MCF 10A (cell line): Measurements from ENCODE around the gene AATK. TPM values are rescaled to one million over a fixed set of nuclear protein-coding genes. Genes with fewer than 3 reads are reported as not detected.

Experiments
- BruUV-seq: library from RNA; stranded (reverse); fragments of 400-500 nt; replicated peaks from 2 replicates; lab custom pipeline; 2021; lab: Mats Ljungman, UMichigan
- CTCF ChIA-PET: fragments of 300-600 bp; sonication (Branson Sonifier 250); formaldehyde crosslinking; extraction: SDS; loops from one replicate; lab custom pipeline; 2021; ENCODE audit warnings: antibody characterized with exemption, inconsistent platforms; lab: Yijun Ruan, JAX
- POLR2A ChIA-PET: fragments of 300-600, 350-650 bp; sonication (Branson Sonifier 250); formaldehyde crosslinking; extraction: SDS; loops from one replicate; lab custom pipeline; 2020; ENCODE audit warnings: antibody characterized with exemption, inconsistent platforms; lab: Yijun Ruan, JAX
- DNase-seq: peaks from one replicate; pipeline ENCODE4 v3.0.0-alpha.2; 2018; ENCODE audit not compliant: unreplicated experiment
- H3K27ac Mint-ChIP-seq: one replicate; pipeline ENCODE4 v1.8.0; 2022; ENCODE audit warnings: mild to moderate bottlenecking, low read depth, mixed read lengths; ENCODE audit not compliant: unreplicated experiment
- H3K27me3 Mint-ChIP-seq: one replicate; pipeline ENCODE4 v1.8.0; 2022; ENCODE audit warnings: mixed read lengths; ENCODE audit not compliant: insufficient read depth, unreplicated experiment
- H3K36me3 Mint-ChIP-seq: one replicate; pipeline ENCODE4 v1.8.0; 2022; ENCODE audit warnings: mild to moderate bottlenecking, moderate library complexity, mixed read lengths; ENCODE audit not compliant: insufficient read depth, unreplicated experiment
- H3K4me1 Mint-ChIP-seq: one replicate; pipeline ENCODE4 v1.8.0; 2022; ENCODE audit warnings: mixed read lengths; ENCODE audit not compliant: insufficient read depth, unreplicated experiment
- H3K4me3 Mint-ChIP-seq: one replicate; pipeline ENCODE4 v1.8.0; 2022; ENCODE audit warnings: mild to moderate bottlenecking, moderate library complexity, mixed read lengths; ENCODE audit not compliant: unreplicated experiment
- H3K9me3 Mint-ChIP-seq: one replicate; pipeline ENCODE4 v1.8.0; 2022; ENCODE audit warnings: mixed read lengths; ENCODE audit not compliant: unreplicated experiment
- intact Hi-C: fragments of 100-400 bp; cut with micrococcal nuclease; formaldehyde crosslinking; loops from 2 replicates; pipeline ENCODE4 v1.14.1; 2022
- total RNA-seq: library from RNA; stranded (reverse); gene quantifications from 2 replicates; pipeline ENCODE4 v1.2.3, GENCODE V29; 2022
- TF ChIP-seq, protein P1 (sequence below): fragments of 200-600 bp; IDR thresholded peaks from one replicate; pipeline ENCODE4 v1.8.0; 2022; ENCODE audit warnings: antibody characterized with exemption, mild to moderate bottlenecking; ENCODE audit not compliant: unreplicated experiment

The AATK gene
- total RNA-seq, 1 experiment from 2014 or later, result 1.4 TPM

DNA sequence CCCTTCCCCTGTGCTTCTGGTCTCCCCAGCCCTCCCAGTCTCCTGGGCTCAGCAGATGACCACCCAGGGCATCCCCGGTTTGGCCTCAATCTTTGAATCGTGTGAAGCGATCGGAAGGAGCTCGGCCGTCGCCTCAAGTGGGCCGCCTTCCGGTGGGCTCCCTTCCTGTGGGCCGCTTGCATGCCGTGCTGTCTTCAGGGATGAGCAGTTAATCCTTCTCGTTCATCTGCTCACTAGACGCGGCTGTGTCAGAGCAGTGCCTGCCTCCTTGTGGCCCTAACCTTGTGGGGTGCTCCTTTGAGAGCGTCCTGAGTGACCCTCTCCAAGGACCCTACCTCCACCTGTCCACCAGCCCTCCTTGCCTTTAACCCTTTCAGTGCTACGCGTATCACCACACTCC lies 90.7 kb downstream of the AATK start:
- CTCF ChIA-PET, result interaction anchor here (0.6 kb wide), 1 partner anchor 104 kb away, joined by 3 read pairs; no protein-coding TSS in a partner anchor
- intact Hi-C loops, result no loop called here
- H3K4me1 Mint-ChIP-seq, result peaks cover 32% of the 10 kb centered on the region
- H3K27me3 Mint-ChIP-seq, result no peaks in the 10 kb centered on the region
- H3K9me3 Mint-ChIP-seq, result no peaks in the 10 kb centered on the region
- no TSS peak for BruUV-seq
- peak overlapping the region; percentile 57 for H3K27ac Mint-ChIP-seq
- peaks cover 72% of the 10 kb centered on the region for H3K36me3 Mint-ChIP-seq
- DNase-seq, result no peak
- TF ChIP-seq, protein P1, sequence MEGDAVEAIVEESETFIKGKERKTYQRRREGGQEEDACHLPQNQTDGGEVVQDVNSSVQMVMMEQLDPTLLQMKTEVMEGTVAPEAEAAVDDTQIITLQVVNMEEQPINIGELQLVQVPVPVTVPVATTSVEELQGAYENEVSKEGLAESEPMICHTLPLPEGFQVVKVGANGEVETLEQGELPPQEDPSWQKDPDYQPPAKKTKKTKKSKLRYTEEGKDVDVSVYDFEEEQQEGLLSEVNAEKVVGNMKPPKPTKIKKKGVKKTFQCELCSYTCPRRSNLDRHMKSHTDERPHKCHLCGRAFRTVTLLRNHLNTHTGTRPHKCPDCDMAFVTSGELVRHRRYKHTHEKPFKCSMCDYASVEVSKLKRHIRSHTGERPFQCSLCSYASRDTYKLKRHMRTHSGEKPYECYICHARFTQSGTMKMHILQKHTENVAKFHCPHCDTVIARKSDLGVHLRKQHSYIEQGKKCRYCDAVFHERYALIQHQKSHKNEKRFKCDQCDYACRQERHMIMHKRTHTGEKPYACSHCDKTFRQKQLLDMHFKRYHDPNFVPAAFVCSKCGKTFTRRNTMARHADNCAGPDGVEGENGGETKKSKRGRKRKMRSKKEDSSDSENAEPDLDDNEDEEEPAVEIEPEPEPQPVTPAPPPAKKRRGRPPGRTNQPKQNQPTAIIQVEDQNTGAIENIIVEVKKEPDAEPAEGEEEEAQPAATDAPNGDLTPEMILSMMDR, result no peak
- H3K4me3 Mint-ChIP-seq, result no peak overlapping the region
- POLR2A ChIA-PET, result interaction anchor here (2.1 kb wide), 1 partner anchor 18 kb away, joined by 4 read pairs; no protein-coding TSS in a partner anchor

DNA sequence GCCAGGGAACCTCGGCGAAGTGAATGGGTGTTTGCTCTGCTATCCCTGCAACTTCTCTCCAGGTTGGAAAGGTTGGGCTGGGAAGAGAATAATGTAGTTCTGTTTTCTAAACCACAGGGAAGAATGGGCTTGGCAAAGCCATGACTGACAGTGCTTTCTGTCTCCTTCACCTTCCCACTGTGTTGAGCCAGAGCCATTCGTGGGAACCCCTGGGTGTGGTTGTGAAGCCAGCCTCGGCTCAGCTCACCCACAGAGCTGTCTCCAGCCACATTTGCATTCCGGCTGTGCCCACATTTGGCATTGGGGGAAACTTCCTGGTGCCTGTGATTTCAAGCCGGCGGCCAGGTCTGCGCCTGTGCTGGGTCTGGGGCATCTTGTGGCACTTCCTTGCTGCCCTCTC lies 91.1 kb downstream of the AATK start:
- intact Hi-C loops, result no loop called here
- POLR2A ChIA-PET, result no interaction called here
- Mint-ChIP-seq H3K36me3 (peaks cover 76% of the 10 kb centered on the region), H3K4me1 (peaks cover 32% of the 10 kb centered on the region), H3K9me3 (no peaks in the 10 kb centered on the region), H3K27me3 (no peaks in the 10 kb centered on the region), H3K4me3 (no peak overlapping the region), H3K27ac (no peak overlapping the region)
- no peak for DNase-seq
- TF ChIP-seq, protein P1, result no peak
- CTCF ChIA-PET, result no interaction called here
- no TSS peak for BruUV-seq

DNA sequence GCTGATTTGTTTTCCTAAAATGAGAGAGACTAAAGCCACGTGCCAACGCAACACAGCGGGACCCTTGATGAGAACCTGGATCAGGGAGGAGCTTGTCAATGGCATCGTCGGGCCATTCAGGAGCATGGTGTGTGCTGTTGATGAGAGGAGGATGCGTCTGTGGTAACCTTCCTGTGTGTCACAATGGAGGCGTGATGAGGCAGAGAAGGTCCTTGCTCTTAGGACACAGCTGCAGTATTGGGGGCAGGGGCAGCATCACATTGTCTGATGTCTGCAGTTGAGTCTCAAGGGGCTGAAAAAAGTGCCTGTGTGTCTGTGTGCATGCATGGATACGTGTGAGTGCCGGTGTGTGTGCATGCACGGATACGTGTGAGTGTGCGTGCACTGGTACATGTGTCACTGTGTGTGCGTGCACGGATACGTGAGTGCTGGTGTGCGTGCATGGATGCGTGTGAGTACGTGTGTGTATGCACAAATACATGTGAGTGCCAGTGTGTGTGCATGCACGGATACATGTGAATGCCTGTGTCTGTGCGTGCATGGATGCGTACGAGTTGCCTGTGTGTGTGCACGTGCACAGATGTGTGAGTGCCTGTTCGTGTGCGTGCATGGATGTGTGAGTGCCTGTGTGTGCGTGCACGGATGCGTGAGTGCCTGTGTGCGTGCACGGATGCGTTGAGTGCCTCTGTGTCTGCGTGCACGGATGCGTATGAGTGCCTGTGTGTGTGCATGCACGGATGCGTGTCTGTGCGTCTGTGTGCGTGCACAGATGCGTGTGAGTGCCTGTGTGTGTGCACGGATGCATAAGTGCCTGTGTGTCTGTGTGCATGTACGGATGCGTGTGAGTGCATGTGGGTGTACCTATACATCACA lies 91.8 kb downstream of the AATK start:
- no TSS peak for BruUV-seq
- Mint-ChIP-seq H3K27me3 (no peaks in the 10 kb centered on the region), H3K4me1 (peaks cover 32% of the 10 kb centered on the region), H3K36me3 (peaks cover 70% of the 10 kb centered on the region), H3K27ac (no peak overlapping the region), H3K4me3 (no peak overlapping the region), H3K9me3 (no peaks in the 10 kb centered on the region)
- ChIA-PET POLR2A (interaction anchor here (1.6 kb wide), 1 partner anchor 21 kb away, joined by 4 read pairs; no protein-coding TSS in a partner anchor), CTCF (interaction anchor here (0.6 kb wide), 1 partner anchor 35 kb away, joined by 3 read pairs; no protein-coding TSS in a partner anchor)
- no peak for DNase-seq
- intact Hi-C loops, result no loop called here
- TF ChIP-seq, protein P1, result no peak
